ENCODE measurements around the gene HEMGN. TPM values are rescaled to one million over a fixed set of nuclear protein-coding genes. Genes with fewer than 3 reads are reported as not detected.

The HEMGN gene
- total and polyA plus RNA-seq, 2 of the 13 experiments (the other 11 are each of a cell fraction or from before 2014, with no cell fraction given), result not detected

DNA sequence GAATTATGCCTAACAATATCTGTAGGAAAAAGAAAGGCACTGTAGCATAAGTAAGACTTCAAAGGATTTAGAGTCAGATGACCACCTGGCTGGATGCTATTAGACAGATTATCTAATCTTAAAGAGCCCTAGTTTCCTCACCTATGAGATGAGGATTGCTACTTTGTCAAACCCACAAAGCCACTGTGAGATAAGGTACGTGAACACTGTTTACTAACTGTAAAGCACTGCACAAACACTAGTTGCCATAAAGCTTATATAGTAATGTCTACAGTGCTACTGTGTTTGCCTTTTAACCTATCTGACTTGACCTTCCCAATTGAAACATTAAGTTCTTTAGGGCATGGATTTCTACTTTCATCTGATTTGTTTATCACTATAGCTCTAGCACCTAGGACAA is 26.0 kb downstream of the HEMGN start:
- 91% methylated on average over 1 of the region's 1 CpG for WGBS (ENCODE audit: low lambda C conversion rate)
- H3K4me2 ChIP-seq (ENCODE audit: low read depth, low read length), result no peak overlapping the region
- POLR2A ChIA-PET, result interaction anchor here (1.2 kb wide), 1 partner anchor 10 kb away, joined by 4 read pairs; no protein-coding TSS in a partner anchor

More for the DNA sequence above, 26.0 kb downstream of the HEMGN start:
- H3K27me3 ChIP-seq (ENCODE audit: control insufficient read depth in 1 of 2, insufficient read depth in 2 of 2, low read length in 2 of 2), result no peaks in the 10 kb centered on the region
- H3K9ac ChIP-seq (ENCODE audit: insufficient read depth, low read depth, low read length), result no peak overlapping the region
- TF ChIP-seq SP2 (CRISPR knock-in tag; IDR thresholded peaks at IDR 0.05), result no peak
- no peak for TF ChIP-seq KDM1A (CRISPR knock-in tag; IDR thresholded peaks at IDR 0.05)
- TF ChIP-seq HNRNPLL (IDR thresholded peaks at IDR 0.05; ENCODE audit: low read depth, low read length, poor library complexity, severe bottlenecking), result no peak
- TF ChIP-seq ZNF550 (CRISPR knock-in tag; IDR thresholded peaks at IDR 0.05; ENCODE audit: borderline replicate concordance), result no peak
- no peak for TF ChIP-seq ZNF260 (CRISPR knock-in tag; IDR thresholded peaks at IDR 0.05; ENCODE audit: borderline replicate concordance, low read depth)
- no peak for TF ChIP-seq NR2F2 (IDR thresholded peaks at IDR 0.05; ENCODE audit: borderline replicate concordance, low read depth)
- TF ChIP-seq ERF (CRISPR knock-in tag; IDR thresholded peaks at IDR 0.05), result no peak
- TF ChIP-seq, protein P1, sequence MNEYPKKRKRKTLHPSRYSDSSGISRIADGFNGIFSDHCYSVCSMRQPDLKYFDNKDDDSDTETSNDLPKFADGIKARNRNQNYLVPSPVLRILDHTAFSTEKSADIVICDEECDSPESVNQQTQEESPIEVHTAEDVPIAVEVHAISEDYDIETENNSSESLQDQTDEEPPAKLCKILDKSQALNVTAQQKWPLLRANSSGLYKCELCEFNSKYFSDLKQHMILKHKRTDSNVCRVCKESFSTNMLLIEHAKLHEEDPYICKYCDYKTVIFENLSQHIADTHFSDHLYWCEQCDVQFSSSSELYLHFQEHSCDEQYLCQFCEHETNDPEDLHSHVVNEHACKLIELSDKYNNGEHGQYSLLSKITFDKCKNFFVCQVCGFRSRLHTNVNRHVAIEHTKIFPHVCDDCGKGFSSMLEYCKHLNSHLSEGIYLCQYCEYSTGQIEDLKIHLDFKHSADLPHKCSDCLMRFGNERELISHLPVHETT (CRISPR knock-in tag; conservative IDR thresholded peaks at IDR 0.05), result no peak
- no peak for TF ChIP-seq JUNB (CRISPR knock-in tag; IDR thresholded peaks at IDR 0.05; ENCODE audit: borderline replicate concordance)
- no peak for TF ChIP-seq TAF15 (IDR thresholded peaks at IDR 0.05; ENCODE audit: low read depth, low read length, poor library complexity, severe bottlenecking)
- TF ChIP-seq, protein P2, sequence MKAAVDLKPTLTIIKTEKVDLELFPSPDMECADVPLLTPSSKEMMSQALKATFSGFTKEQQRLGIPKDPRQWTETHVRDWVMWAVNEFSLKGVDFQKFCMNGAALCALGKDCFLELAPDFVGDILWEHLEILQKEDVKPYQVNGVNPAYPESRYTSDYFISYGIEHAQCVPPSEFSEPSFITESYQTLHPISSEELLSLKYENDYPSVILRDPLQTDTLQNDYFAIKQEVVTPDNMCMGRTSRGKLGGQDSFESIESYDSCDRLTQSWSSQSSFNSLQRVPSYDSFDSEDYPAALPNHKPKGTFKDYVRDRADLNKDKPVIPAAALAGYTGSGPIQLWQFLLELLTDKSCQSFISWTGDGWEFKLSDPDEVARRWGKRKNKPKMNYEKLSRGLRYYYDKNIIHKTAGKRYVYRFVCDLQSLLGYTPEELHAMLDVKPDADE (CRISPR knock-in tag; IDR thresholded peaks at IDR 0.05), result no peak
- TF ChIP-seq HMG20A (CRISPR knock-in tag; IDR thresholded peaks at IDR 0.05; ENCODE audit: borderline replicate concordance), result no peak
- TF ChIP-seq CREB1 (IDR thresholded peaks at IDR 0.05), result no peak
- no peak for TF ChIP-seq CREB1 (CRISPR knock-in tag; IDR thresholded peaks at IDR 0.05)
- H4K20me1 ChIP-seq (ENCODE audit: insufficient read depth, low read length), result no peaks in the 10 kb centered on the region
- DNase-seq (ENCODE audit: low spot score) (no peak), ATAC-seq (no peak), FAIRE-seq (no peak)
- peaks cover 17 to 68% of the 10 kb centered on the region in 2 experiments for H3K36me3 ChIP-seq (replicated peaks in 1 of 2; ENCODE audit: control insufficient read depth in 1 of 2, insufficient read depth in 2 of 2, low read length in 2 of 2)
- no peaks in the 10 kb centered on the region for H3K9me3 ChIP-seq (ENCODE audit: low read length)
- H3K27ac ChIP-seq (ENCODE audit: extremely low read length, insufficient read depth, low read length), result no peak overlapping the region
- no TSS peak for BruUV-seq (replicated peaks)
- in situ Hi-C loops (cut with HindIII; ENCODE audit: extremely low pct_ligation_motif_present, low pct_unique_long_range_greater_than_20kb) (no loop called here), intact Hi-C loops (cut with micrococcal nuclease; ENCODE audit: unreplicated experiment) (no loop called here)
- H3K4me3 ChIP-seq (replicated peaks in 1 of 3; ENCODE audit: insufficient read depth in 1 of 3, low read depth in 2 of 3, low read length in 3 of 3), result no peak overlapping the region
- H2AFZ ChIP-seq (ENCODE audit: low read length), result no peak overlapping the region
- H3K79me2 ChIP-seq (ENCODE audit: insufficient read depth, low read length), result no peaks in the 10 kb centered on the region
- H3K4me1 ChIP-seq (ENCODE audit: insufficient read depth, low read length), result peaks cover 7% of the 10 kb centered on the region; the same call in 1 of the 2 replicates
- CTCF ChIA-PET (ENCODE audit: low intra/inter-chr PET ratio, low total read pairs), result no interaction called here
